T-helper 22 cell (primary cell): ENCODE results near the gene RNF187.

Experiments
- DNase-seq: peaks from one replicate; pipeline ENCODE4 v3.0.0-alpha.2; 2020; ENCODE audit warnings: low read depth

RNF187 gene

DNA sequence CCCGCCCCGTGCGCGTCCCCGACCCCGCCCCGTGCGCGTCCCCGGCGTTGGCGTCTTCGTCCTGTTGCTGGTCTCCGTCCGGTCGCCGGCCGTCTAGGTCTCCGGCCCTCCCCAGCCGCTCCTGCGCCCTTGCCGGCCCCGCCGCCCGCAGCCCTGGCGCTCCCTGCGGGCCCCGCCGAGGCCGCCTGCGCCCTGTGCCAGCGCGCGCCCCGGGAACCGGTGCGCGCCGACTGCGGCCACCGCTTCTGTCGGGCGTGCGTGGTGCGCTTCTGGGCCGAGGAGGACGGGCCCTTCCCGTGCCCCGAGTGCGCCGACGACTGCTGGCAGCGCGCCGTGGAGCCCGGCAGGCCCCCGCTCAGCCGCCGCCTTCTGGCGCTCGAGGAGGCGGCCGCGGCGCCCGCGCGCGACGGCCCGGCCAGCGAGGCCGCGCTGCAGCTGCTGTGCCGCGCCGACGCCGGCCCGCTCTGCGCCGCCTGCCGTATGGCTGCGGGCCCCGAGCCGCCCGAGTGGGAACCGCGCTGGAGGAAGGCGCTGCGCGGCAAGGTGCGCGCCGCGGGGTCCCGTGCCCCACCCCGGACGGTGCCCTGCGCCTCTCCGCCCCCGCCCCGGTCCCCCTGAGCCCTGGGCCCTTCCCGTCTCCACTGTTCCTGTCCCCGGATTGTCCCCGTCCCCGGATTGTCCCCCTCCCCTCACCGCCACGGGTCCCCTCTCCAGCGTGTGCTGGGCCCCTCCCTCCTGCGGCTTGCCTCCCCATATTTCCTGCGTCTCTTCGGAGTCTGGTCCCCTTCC, at the start of gene RNF187:
Gene RNF187, plus strand, starts transcription at position 47 of the 789 bp plus-strand sequence.
- peak; percentile 61 for DNase-seq

DNA sequence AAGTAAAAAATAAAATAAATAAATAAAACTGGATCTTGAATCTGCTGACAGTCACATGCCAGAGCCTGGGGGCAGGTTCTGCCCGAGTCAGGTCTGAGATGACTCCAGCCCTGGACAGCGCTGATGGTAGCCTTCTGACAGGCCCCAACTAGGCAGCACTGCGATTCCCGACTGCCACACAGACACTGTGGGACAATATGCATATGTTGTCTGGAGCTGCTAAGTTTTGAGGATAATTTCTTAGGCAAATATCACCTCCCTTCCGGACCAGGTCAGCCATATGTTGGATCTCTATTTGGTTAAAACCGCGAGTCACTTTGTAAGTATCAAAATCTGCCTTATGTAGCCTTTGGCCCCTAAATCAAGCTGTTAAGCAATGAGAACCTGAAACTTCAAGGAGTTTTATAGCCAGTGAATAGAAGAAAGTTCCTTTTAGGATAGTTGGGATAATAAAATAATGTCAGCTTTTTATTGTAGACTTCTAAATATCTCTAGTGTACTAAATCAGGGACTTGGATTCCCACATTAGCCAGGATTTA, 49.7 kb upstream of the RNF187 start:
- no peak for DNase-seq

DNA sequence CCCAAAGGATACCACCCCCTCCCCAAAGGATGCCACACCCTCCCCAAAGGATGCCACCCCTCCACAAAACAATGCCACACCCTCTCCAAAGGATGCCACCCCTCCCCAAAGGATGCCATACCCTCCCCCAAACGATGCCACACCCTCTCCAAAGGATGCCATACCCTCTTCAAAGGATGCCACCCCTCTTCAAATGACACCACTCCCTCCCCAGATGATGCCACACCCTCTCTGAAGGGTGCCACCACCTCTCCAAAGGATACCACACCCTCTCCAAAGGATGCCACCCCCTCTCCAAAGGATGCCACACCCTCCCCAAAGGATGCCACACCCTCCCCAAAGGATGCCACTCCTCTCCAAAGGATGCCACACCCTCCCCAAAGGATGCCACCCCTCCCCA, 48.9 kb upstream of the RNF187 start:
- DNase-seq: no peak

DNA sequence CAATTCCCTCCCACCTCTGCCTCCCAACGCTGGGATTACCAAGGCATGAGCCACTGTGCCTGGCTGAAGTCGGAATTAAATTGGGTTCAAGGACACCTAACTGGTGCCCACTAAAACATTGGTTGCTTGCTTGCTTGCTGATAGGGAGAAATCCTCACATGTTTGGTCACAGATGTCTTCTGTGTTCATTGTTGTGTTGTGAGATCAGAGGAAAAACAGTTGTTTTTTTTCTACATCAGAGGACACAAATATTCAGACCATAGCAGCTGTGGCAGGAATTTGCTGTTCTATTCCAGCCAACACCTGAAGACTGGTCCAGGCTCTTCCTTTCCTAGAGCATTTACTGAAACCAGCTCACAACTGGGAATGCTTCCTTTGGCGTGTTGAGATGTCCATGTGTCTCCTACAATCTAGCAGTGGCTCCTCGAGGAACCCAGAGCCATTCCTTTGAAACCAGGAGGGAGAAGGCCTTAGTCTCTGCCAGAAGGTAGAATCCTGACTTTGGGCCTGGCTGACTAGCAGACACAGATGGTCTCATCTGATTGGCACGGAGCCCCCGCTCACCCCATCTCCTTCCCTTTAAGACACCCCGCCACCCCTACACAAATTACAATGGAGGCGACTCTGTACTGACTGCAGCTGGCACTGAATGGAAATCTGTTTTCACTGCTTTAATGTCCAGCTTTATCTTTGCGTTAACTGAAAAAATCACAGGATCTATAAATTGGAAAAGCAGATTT, 46.3 kb upstream of the RNF187 start:
- no peak for DNase-seq

DNA sequence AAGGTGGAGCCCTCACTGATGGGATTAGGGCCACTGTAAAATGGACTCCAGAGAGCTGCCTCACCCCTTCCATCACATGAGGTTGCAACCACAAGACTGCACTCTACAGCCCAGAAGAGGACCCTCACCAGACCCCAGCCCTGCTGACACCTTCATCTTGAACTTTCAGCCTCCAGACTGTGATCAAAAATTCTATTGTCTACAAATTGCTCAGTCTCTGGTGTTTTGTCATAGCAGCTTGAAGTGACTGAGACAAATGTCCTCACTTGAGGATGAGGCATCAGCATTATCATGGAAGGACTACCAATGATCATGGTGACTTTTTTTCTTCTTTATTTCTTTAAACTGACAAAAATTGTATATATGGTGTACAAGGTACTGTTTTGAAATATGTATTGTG, 43.8 kb upstream of the RNF187 start:
- DNase-seq: no peak

DNA sequence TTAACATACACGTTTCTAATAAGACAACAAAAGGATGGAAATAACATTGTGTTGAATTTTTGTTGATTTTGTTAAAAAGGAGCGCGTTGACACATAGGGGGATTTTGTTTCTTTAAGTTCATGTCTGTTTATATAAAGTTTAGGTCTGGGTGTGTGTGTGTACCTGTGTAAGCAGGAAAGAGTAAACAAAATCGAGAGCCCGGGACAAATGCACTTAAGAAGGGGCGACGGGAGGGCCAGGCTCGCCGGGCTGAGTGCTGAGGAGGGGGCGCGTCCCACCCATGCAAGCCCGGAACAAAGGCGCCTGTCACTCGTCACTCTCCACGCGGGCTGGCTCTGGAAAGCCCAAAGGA, 41.7 kb upstream of the RNF187 start:
- DNase-seq: no peak

DNA sequence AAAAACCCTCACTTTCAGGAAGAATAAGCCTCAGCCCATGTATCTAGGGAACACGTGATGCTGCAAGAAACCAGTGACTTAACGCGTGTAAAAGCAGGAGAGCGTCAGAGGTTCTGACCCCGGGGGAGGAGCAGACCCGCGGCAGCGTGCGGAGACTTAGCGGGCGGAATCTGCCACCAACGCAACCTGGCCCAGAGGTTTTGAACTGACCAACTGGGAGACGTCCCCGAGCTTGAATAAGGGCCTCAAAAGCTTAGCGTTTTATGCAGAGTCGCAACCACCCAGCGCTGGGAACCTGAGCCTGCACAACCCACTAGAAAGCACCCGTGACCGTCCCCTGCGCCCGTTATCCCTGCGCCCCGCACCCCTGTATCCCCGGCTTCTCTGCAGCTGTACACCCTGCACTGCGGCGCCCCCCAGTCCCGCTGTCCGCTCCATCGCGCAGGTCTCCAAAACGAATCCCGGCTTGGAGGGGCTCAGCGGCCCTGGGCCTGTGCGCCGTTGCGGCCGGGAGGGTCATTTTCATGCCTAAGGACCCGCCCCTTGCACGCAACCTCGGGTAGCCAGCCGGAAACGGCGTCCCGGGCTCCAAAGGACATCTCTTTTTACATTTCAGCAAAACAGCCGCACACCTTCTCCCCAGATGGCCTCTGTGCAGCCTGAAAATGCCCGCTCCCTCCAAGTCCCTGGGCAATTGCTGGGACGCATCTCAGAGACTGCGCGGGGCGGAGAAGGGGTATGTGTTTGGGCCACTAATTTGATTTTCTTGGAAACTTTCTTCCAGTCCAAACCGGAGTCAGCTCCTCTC, 41.1 kb upstream of the RNF187 start:
- no peak for DNase-seq

DNA sequence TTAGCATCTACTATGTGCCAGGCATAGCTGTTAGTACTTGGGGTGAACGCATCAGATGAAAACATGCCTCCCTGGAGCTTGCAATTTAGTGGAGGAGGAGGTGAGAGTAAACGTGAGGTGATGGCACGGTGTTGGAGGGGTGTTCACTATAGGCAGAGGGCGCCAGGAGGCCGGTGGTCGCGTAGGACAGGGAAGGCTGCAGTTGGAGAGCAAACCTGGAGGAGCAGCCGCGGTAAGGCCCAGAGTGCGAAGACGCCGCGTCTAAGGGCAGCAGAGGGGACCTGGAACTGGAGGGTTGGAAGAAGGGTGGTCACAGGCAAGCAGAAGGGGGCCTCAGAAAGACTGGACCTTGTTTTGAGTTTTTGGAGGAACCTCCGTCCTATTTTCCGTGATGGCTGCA, 40.3 kb upstream of the RNF187 start:
- DNase-seq: no peak

DNA sequence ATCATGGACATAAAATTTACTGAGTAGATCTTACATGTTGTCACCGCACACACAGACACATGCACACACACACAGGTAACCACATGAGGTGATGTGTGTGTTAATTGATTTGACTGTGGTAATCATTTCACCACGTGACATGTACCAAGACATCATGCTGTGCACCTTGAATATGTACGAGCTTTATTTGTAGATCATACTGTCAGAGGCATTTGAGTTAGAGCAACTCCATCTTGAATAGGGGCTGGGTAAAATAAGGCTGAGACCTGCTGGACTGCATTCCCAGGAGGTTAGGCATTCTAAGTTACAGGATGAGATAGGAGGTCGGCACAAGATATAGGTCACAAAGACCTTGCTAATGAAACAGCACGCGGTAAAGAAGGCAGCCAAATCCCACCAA, 38.8 kb upstream of the RNF187 start:
- DNase-seq: no peak

DNA sequence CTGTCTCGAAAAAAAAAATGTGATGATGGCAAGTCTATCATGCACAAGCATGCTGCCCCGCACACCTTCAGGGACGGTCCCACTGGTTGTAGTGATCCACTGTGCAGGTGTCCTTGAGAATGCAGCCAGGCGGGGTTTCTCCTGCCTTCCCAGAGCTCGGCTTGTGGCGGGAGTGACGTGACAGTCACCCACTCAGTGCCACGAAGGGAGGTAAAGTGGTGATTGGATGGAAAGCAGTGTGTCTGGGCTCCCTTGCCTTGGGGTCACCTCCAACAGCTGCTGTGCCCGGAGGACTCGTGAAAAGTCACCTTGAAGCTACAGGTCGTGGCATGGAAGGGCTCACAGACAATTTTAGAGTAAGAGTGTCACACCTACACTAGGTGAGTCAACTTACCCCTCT, 37.0 kb upstream of the RNF187 start:
- DNase-seq: no peak

DNA sequence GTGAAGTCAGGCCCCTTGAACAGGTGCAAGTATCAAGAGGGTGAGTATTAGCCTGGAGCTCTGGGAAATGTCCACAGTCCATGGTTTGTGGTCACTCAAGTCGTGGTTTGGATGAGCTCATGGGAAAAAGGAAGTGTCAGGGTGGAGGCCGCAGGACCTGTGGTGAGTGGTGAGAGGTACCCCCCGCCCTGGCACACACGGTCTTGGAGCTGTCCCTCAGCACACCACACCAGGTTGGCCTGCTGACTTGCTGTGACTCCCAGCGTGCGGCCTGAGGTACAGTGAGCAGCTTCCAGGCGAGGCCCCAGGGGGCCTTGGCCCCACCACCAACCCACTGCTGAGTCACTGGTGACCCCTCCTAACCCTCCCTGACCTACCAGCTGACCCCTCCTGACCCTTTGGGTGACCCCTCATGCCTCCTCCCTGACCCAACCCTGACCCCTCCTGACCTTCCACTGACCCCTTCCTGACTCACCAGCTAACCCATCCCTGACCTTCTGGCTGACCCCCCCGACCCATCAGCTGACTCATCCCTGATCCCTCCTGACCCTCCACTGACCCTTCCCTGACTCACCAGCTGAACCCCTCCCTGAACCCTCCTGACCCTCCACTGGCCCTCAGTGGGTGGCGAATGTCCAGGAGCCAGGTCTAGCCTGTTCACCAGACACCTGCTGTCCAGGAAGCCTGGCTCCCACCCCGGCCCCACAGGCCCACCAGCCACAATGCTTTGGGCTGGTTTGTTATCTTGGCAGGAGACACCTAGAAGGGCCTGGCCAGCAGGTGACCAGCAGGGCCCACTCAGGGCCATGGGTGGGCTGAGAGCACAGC, 34.8 kb upstream of the RNF187 start:
- no peak for DNase-seq

DNA sequence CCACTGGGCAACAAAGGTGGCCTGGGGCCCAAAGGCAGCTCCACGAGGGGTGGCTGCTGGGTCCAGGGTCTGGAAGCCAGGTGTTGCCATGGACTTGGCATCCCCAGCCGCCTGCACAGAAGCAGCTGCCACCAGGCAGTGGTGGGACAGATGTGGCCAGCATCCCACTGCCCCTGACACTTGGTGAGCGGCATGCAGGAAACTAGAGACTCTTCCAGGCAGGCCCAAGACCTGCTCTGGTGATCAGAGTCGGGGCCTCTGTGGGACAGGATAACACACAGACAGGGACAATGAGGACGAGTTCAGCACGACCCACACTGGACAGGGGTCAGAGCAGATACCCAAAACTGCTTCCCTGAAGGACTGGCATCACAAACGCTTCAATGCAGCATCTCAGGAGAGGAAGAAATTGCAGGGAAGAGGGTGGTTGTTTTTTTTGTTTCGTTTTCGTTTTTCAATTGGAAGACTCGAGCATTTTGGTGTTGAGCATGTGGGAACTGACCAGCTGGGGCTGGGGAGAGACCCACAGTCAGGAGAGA, 34.1 kb upstream of the RNF187 start:
- no peak for DNase-seq

DNA sequence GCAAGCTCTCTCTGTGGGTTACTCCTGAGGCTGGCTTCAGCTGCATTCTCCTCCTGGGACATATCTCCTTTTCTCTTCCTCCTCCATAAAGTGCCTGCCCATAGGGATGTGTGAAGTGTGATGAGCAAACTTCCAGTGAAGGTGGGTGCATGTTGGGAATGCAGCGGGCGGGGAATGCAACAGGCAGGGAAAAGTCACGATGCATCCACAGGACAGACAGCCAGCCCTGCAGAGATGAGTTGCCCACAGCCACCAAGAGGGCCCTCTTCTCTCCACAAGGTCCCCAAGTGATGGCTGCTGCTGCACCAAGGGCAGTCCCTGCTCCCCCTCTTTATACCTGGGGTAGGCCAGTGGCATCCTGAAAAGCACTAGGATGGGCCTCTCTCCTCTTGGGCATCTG, 33.6 kb upstream of the RNF187 start:
- no peak for DNase-seq

DNA sequence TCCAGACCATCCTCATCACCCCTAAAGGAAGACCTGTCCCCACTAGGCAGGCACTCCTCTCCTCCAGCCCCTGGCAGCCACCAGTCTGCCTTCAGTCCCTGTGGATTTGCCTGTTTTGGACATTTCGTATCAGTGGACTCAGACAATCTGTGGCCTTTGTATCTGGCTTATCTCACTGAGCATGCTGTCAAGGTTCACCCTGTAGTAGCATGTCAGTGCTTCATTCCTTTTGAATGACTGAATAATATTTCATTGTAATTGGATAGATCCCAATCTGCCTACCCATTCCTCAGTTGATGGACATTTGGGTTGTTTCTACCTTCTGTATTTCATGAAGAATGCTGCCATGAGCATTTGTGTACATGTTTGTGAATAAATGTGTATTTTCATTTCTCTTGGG, 32.9 kb upstream of the RNF187 start:
- no peak for DNase-seq

DNA sequence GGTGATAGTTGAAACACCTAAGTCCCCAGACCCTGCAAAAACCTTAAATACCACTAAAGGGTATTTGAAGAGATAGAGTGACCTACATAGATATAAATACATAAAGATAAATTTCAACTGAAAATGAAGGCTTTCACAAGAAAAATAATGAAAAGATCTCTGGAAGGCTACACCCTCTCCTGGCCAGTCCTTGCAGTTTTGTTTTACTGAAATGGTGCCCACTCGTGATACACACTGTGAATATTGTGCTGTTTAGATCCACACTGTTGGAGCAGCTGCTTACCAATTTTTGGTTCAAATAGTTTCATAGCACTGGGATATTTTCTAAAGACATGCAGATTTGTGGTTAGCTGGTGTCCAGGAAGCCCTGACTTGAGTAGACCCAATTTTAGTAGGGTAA, 31.5 kb upstream of the RNF187 start:
- no peak for DNase-seq

DNA sequence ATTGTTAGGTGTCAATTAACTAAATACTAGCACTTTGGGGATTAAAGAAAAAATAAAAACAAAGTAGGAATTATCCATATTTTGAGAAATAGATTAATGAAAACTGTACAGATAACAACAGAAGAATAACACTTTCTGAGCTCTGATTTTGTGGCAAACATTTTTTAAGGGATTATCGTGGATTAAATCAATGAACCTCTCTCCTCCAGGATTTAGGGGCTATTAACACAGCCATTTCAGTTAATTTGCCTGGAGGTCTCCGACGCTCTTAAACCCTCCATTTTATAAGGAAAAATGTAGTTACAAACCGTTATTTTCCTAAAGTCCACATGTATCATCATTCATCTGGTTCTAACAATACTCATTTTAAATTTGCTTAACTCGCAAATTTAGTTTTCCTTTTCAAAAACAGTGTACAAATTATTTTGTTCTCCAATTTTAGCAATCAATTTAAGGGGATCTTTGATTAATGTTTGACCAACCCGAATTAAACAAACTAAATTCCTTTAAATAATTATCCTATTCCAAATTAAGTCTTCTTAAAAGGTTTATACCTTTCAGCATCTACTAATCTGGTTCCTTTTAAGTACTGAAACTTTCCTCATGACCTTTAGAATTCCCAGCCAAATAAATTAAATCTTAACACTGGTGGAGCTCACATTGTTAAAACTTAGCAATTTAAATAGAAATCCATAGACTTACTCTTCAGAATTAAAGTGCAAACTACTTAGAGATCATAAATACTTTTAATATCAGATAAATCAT, 30.7 kb upstream of the RNF187 start:
- no peak for DNase-seq

DNA sequence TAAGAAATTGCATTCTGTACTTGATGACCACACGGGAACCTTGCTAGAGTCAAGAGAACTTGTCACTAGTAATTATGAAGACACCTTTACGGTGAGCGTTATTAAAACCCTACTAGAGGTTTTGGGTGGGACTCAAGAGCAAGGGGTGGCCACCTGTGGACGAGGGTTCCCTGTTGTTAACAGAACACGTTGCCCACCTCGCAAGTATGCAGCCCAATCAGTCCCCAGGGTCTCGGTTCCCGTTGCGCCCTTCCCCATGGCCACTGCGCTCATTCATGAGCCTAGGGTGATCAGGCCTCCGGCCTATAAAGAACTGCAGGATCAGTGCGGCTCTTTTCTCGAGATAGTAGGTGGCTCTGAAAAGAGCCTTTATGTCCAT, 30.2 kb upstream of the RNF187 start:
- no peak for DNase-seq

DNA sequence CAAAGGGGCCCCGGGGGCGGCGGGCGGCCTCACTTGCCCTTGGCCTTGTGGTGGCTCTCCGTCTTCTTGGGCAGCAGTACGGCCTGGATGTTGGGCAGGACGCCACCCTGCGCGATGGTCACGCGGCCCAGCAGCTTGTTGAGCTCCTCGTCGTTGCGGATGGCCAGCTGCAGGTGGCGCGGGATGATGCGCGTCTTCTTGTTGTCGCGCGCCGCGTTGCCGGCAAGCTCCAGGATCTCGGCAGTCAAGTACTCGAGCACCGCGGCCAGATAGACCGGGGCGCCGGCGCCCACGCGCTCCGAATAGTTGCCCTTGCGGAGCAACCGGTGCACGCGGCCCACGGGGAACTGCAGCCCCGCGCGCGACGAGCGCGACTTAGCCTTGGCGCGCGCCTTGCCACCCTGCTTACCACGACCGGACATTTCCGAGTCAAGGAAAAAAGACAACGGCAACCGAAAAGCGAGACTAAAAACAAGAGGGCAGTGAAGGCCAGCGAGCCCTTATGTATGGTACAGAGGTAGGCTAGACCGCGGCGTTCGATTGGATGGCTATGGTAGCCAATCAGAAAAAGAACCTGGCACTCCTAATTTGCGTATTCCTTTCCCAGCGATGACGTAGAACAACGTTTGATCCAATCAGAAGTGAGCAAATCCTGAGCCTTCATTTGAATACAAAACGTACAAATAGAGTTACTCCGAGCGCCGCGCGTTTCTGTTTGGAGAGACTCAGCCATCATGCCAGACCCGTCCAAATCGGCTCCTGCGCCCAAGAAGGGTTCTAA, 29.6 kb upstream of the RNF187 start:
- DNase-seq: peak; percentile 76

DNA sequence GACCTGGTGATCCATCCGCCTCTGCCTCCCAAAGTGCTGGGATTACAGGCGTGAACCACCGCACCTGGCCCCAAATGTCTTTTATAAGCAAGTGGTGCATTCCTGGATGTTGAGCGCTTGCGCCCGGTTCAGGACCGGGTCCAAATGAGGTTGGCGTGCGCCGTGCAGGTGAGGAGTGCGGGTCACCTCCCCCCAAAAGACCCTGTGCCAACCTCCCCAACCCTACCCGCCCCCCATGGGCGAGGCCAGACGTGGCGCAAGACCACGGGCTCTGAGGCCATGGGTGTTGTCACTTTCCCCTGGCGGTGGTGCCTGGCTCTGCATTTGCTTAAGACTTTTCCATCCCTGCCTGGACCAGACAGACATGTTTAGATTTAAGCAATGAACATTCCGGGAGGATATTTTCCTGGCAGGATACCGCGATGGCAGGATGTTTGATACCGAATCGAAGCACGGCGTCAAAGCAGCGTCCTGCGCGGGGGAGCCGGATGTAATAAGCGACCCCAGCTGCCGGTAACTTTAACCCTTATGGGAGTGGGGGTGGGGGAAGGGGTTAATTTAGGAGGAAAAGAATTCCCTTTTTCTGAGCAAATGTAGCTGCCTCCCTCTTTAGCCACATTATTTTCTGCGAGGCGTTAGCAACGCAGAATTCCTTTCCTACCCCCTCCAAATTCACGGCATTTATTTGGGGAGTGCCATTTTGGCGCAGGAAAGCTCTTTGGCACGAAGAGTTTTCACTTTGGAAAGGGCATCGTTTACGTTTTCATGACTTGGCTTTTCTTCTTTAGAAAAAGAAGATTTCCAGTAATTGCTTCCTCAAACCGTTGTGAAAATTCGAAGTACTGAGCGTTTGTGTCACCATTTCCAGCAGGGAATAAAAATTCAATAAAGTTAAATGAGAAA, 27.8 kb upstream of the RNF187 start:
- DNase-seq: peak; percentile 17
